Muscle layer of duodenum (tissue), 2 donors: ENCODE results near the gene HAP1.

Experiments used
- H3K27ac ChIP-seq: one replicate; pipeline ENCODE4 v1.7.0; 2013; ENCODE audit warnings: mild to moderate bottlenecking, low read length
- H3K27me3 ChIP-seq: one replicate; pipeline ENCODE4 v1.7.0; 2013; ENCODE audit warnings: low read depth, mild to moderate bottlenecking, control low read depth, low read length
- H3K36me3 ChIP-seq, 2 donors: one replicate each; pipeline ENCODE4 v1.7.0; 2013; ENCODE audit warnings: low read length in 2 of 2, control low read depth in 1 of 2, mild to moderate bottlenecking in 1 of 2; ENCODE audit not compliant: insufficient read depth in 2 of 2, control insufficient read depth in 1 of 2
- H3K4me1 ChIP-seq, 2 donors: one replicate each; pipeline ENCODE4 v1.7.0; 2013; ENCODE audit warnings: low read length in 2 of 2, mild to moderate bottlenecking in 2 of 2, control low read depth in 1 of 2, moderate library complexity in 1 of 2; ENCODE audit not compliant: insufficient read depth in 2 of 2, control insufficient read depth in 1 of 2
- H3K4me3 ChIP-seq, 2 donors: one replicate each; pipeline ENCODE4 v1.7.0; 2013; ENCODE audit warnings: low read length in 2 of 2, low read depth in 1 of 2, mild to moderate bottlenecking in 1 of 2
- H3K9me3 ChIP-seq, 2 donors: one replicate each; pipeline ENCODE4 v1.7.0; 2013; ENCODE audit warnings: low read length in 2 of 2, control low read depth in 1 of 2, mild to moderate bottlenecking in 1 of 2; ENCODE audit not compliant: control insufficient read depth in 1 of 2
- donor health status: healthy.

Gene HAP1

DNA sequence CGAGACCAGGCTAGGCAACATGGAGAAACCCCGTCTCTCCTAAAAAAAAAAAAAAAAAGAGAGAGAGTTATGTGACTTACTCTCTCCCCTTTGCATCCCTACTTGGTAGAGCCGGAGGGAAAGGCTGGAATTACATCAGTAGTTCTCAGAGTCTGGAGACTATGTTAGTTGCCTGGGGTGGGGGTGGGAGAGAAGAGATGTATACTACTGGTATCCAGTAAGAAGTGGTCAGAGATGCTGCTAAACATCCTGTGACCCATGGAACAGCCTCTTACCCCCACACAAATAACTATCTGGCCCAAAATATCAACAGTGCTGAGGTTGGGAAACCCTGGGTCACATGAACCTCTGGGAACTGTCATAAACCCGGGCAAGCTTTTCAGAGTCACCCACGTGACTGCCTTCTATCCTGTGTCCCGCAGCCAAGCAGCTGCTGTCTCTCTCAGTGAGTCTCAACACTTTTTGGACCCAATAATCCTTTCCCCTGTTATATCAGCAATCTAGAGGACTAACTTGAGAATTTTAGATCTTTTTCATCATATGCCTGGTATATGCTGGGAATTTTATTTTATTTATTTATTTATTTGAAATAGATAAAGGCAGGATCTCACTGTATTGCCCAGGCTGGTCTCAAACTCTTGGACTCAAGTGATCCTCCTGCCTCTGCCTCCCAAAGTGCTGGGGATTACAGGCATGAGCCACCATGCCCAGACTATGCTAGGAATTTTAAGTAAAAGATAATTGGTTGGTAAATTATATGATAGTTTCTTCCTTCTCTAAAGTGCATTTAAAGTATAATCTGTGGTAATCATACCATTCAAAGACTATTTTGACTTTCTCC, 37.1 kb downstream of the HAP1 start:
- H3K4me1 ChIP-seq, result peaks cover 9 to 19% of the 10 kb centered on the region in 2 donors
- H3K27ac ChIP-seq, result peak overlapping the region; percentile 40
- H3K27me3 ChIP-seq, result no peaks in the 10 kb centered on the region
- no peaks in the 10 kb centered on the region for H3K9me3 ChIP-seq
- H3K36me3 ChIP-seq, result peaks cover 10 to 27% of the 10 kb centered on the region in 2 donors
- no peak overlapping the region for H3K4me3 ChIP-seq

DNA sequence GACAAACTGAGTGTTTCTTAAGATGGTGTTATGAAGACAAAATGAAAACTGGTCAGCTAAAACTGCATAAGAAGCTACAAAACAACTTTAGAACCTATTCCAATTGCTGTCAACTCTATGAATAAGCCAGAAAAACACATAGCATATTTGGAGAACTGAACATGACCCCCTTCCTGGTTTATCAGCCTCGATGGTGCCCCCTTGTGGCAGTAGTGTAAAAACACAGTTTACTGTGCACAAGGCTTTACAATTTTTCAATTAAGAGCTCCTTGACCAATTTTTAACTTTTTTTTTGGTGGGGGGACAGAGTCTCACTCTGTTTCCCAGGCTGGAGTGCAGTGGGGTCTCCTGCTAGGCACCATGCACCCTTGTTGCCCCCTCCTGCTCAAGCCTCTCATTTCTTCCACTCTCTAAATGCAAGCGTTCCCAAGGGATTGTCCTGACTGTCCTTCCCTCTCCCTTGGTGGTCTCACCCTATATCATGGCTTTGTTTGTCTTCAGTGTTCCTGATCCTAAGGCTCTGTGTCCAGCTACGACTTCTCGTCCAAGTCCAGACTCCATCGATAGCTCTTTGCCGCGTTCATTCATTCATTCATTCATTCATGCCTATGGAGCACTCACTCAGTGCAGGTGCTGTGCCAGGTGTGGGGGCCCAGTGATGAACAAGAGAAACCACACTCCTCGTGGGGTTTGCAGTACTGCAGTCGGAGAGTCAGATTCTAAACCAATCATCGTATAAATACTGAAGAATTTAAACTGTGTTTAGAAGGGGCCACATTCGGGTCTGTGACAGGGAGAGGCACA, 38.3 kb downstream of the HAP1 start:
- Histone ChIP-seq H3K27ac (peak overlapping the region; percentile 40), H3K4me3 (no peak overlapping the region), H3K9me3 (no peaks in the 10 kb centered on the region), H3K27me3 (no peaks in the 10 kb centered on the region), H3K36me3 (peaks cover 22 to 39% of the 10 kb centered on the region in 2 donors), H3K4me1 (peaks cover 11 to 26% of the 10 kb centered on the region in 2 donors)

GRCh38 chr17:41695134-41695661, 39.2 kb downstream of the HAP1 start:
- Histone ChIP-seq H3K36me3 (peaks cover 31 to 48% of the 10 kb centered on the region in 2 donors), H3K9me3 (no peaks in the 10 kb centered on the region), H3K27ac (no peak overlapping the region)

GRCh38 chr17:41692722-41693521, 41.5 kb downstream of the HAP1 start:
- no peak overlapping the region for H3K27ac ChIP-seq
- no peak overlapping the region for H3K4me3 ChIP-seq
- peaks cover 24 to 42% of the 10 kb centered on the region in 2 donors for H3K4me1 ChIP-seq
- H3K9me3 ChIP-seq, result no peaks in the 10 kb centered on the region
- H3K36me3 ChIP-seq, result peaks cover 35 to 57% of the 10 kb centered on the region in 2 donors
- no peaks in the 10 kb centered on the region for H3K27me3 ChIP-seq

More at GRCh38 chr17:41695134-41695661, 39.2 kb downstream of the HAP1 start:
- Histone ChIP-seq H3K27me3 (no peaks in the 10 kb centered on the region), H3K4me1 (peaks cover 18 to 36% of the 10 kb centered on the region in 2 donors), H3K4me3 (no peak overlapping the region)

DNA sequence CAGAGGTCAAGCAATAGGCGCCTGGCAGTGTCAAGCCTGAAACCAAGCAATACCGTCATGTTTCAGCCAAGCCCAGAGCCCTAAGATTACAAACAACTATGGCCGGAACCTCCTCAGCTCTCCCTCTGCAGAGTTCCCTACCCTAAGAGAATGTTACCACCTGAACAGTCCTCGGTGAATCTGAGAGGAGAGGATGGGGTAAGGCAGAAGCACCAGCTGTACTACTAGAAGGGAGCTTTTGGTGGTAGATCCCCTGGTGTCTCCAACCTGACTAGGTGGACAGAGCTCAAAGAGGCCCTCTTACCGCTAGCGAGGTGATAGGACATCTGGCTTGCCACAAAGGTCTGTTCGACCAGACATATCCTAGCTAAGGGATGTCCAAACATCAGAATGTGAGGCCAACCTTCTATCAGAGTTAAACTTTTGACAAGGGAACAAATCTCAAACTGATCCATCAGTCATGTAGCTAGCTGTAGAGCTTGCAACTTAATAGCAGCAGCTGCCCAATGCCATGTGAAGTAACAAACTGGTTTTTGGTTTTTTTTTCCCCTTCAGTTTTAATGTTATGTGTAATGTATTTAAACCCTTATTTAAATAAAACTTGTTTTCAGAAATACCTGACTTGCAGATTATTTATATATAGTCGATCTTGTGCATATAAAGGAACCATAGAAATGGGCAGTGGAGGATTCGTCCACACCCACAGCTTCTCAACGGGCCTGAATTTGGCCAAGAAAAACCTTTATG, 43.2 kb downstream of the HAP1 start:
- peaks cover 19 to 30% of the 10 kb centered on the region in 2 donors for H3K4me1 ChIP-seq
- H3K27ac ChIP-seq, result no peak overlapping the region
- peak overlapping the region; percentile 77 to 87 for H3K4me3 ChIP-seq
- H3K36me3 ChIP-seq, result peaks cover 35 to 57% of the 10 kb centered on the region in 2 donors
- no peaks in the 10 kb centered on the region for H3K9me3 ChIP-seq
- no peaks in the 10 kb centered on the region for H3K27me3 ChIP-seq

GRCh38 chr17:41690497-41690896, 43.9 kb downstream of the HAP1 start:
- Histone ChIP-seq H3K27ac (peak overlapping the region; percentile 100), H3K4me3 (peak overlapping the region; percentile 77 to 87), H3K9me3 (no peaks in the 10 kb centered on the region), H3K36me3 (peaks cover 35 to 57% of the 10 kb centered on the region in 2 donors), H3K27me3 (no peaks in the 10 kb centered on the region), H3K4me1 (peaks cover 17 to 25% of the 10 kb centered on the region in 2 donors)

GRCh38 chr17:41689497-41690299, 44.7 kb downstream of the HAP1 start:
- peaks cover 35 to 54% of the 10 kb centered on the region in 2 donors for H3K36me3 ChIP-seq
- peak overlapping the region; percentile 100 for H3K27ac ChIP-seq
- no peaks in the 10 kb centered on the region for H3K9me3 ChIP-seq
- no peaks in the 10 kb centered on the region for H3K27me3 ChIP-seq
- H3K4me3 ChIP-seq, result peak overlapping the region; percentile 77 to 87
- H3K4me1 ChIP-seq, result peaks cover 17 to 25% of the 10 kb centered on the region in 2 donors

GRCh38 chr17:41688641-41689496, 45.6 kb downstream of the HAP1 start, which contains the start of gene EIF1:
EIF1 (plus strand) TSS chr17:41688885; CDS start chr17:41689039, 154 bp downstream.
- Histone ChIP-seq H3K27me3 (no peaks in the 10 kb centered on the region), H3K4me3 (peak within 1 kb of the TSS; percentile 77 to 87), H3K4me1 (peaks cover 17 to 25% of the 10 kb centered on the region in 2 donors), H3K9me3 (no peaks in the 10 kb centered on the region), H3K36me3 (peaks cover 35 to 46% of the 10 kb centered on the region in 2 donors), H3K27ac (peak within 1 kb of the TSS; percentile 100)
